GOT3 (cell line): ENCODE data around the gene DDX21.
"Not testable (repeated sequence)": the region's sequence is repeated elsewhere in the genome, so short reads cannot be mapped to it uniquely, and the experiment has no call there.

ENCODE experiments used
- DNase-seq: peaks from one replicate; lab custom pipeline; 2025; ENCODE audit warnings: mixed read lengths; lab: John Stamatoyannopoulos, UW

Gene DDX21

DNA sequence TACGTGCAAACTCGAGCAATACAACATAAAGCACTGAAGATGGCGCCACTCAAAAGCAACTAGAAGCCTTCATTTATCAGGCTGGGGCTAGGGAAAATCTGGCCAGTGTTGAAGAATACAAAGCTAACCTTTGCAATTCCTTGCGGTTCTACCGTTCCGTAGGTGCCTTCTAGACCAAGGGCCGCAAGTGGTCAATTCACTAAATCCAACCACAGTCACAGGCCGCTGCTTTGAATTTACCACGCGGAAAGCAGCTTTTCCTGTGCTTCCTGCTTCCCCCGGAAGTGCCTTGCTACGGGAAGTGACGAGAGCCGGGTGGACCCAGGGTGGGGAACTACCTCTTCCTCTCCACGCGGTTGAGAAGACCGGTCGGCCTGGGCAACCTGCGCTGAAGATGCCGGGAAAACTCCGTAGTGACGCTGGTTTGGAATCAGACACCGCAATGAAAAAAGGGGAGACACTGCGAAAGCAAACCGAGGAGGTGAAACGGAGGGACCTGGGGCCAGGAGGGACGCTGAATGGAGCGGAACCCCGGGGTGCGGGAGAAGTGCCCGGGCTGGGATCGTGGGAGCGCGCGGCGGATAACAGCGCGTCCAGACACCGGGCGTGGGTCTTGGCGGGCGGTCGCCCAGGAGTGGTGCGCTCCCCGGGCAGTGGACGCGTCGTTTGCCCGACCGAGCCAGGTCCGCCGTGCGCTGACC lies at the start of gene DDX21:
Gene DDX21, plus strand, starts transcription at position 339 of the 701 bp plus-strand sequence. Its CDS starts 56 bp downstream, at position 395.
- DNase-seq, result peak; percentile 46

DNA sequence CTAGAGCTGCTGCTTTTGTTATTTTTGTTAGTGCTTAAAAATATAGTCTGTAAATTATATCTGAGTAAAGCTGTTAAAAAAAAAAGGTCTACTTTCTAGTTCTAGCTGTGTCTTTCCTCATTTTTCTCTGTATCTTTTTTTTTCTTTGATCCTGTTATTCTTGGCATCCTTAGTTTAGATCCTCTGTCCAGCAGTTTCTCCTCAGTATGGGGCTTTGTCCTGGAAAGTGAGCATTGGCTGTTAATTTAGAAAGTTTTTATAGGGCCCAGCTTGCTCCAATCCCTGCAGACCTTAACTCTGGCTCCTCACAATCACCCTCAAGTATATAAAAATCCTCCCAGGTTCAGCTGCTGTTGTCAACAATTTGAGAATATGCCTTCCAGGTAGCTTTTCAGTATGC lies 31.4 kb upstream of the DDX21 start:
- DNase-seq, result no peak

DNA sequence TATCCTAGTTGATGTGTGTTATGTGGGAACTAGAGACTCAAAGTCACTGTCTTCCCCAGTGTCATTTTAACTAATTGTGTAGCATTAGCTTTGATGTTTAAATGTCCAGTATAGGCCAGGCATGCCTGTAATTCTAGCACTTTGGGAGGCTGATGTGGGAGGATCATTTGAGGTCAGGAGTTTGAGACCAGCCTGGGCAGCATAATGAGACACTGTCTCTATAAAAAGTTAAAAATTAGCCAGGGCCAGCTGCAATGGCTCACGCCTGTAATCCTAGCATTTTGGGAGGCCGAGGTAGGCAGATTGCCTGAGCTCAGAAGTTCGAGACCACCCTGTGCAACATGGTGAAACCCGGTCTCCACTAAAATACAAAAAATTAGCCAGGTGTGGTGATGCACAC lies 30.5 kb upstream of the DDX21 start:
- no peak for DNase-seq

DNA sequence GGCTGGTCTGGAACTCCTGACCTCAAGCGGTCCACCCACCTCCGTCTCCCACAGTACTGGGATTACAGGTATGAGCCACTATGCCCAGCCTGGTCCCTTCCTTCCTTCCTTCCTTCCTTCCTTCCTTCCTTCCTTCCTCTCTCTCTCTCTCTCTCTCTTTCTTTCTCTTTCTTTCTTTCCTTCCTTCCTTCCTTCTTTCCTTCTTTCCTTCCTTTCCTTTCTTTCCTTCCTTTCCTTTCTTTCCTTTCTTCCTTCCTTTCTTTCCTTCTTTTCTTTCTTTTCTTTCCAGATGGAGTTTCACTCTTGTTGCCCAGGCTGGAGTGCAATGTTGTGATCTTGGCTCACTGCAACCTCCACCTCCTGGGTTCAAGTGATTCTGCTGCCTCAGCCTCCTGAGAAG lies 26.8 kb upstream of the DDX21 start:
- DNase-seq, result not testable (repeated sequence)

DNA sequence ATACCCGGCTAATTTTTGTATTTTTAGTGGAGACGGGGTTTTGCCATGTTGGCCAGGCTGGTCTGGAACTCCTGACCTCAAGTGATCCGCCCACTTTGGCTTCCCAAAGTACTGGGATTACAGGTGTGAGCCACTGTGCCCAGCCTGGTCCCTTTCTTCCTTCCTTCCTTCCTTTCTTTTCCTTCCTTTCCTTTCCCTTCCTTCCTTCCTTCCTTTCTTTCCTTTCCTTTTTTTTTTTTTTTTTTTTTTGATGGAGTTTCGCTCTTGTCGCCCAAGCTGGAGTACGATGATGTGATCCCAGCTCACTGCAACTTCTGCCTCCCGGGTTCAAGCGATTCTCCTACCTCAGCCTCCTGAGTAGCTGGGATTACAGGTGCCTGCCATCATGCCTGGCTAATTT lies 26.1 kb upstream of the DDX21 start:
- DNase-seq, result not testable (repeated sequence)

DNA sequence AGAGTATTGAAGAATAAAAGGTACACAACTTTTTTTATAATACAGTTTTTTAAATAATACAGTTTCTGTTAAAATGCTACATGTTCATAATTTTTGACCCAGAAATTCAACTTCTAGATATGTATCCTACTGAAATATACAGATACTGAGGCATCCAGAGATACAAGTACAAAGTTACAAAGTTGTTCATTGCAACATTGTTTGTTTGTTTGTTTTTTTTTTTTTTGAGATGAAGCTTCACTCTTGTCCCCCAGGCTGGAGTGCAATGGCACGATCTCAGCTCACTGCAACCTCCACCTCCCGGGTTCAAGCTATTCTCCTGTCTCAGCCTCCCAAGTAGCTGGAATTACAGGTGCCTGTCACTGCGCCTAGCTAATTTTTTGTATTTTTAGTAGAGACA lies 23.1 kb upstream of the DDX21 start:
- DNase-seq, result not testable (repeated sequence)

DNA sequence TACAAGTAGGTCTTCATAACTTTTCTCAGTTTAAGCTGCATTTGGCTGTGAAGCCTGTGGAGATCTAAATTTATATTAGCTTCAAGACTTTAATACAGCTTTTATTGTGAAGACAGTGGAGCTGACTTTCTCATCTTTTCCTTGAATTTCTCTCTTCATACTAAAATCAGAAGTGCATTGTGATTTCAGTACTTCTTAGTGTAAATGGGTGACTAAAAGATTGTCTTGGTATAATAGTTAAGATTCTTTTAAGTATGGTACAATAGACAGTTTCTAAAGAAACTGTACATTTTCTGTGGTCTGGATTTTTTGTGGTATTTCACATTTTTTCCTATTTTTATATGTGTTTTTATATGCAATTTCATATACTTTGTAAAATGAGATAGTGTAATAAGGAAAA lies 21.0 kb upstream of the DDX21 start:
- DNase-seq, result no peak

DNA sequence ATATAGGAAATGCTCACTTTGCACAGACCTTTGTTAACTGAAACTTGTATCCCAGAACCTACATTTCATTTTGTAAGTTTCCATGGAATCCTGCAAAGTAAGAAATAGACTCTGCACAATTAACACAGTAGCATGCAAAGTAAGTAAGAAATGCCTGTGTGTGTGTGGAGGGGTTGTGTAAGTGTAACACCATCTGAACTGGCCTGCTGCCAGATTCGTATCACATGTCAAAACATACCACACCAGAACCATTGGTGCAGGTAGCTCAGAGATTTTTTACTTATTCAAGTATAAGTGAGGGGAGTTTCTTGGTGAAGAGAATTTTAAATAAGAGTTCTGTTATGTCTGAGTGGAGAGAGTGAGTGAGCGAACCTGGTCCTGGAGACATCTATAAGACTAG lies 17.9 kb upstream of the DDX21 start:
- no peak for DNase-seq

DNA sequence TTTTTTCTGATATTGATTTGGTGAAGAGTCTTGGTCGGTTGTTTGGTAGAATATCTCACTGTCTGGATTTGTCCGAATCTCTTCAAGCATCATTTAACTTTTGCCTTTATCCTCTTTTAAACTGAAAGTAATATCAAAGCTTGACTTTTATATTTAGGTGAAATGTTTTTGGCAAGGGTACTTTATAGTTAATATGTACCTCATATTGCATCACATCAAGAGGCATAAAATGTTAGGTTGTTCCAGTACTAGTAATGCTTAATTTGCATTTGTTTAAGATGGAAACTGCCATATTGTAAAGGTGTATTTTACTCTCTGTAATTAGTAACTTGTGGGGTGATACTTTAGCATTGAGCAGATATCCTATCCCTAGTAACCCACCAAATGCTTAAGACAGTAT lies 17.1 kb upstream of the DDX21 start:
- DNase-seq, result no peak

DNA sequence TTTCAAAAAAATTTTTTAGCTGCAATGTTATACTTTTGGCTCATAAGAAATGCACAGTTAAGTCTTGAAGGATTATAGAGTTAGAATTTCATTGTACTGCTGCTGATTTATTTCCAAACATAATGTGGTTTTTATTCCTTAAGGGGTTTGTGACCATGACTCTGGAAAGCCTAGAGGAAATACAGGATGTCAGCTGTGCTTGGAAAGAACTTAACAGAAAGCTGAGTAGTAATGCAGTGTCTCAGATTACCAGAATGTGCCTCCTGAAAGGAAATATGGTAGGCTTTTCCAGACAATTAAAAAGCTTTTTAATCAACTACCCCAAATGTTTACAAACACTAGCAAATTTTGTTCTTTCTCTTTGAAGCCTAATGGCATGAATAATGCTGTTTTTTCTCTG lies 15.1 kb upstream of the DDX21 start:
- not testable (repeated sequence) for DNase-seq

DNA sequence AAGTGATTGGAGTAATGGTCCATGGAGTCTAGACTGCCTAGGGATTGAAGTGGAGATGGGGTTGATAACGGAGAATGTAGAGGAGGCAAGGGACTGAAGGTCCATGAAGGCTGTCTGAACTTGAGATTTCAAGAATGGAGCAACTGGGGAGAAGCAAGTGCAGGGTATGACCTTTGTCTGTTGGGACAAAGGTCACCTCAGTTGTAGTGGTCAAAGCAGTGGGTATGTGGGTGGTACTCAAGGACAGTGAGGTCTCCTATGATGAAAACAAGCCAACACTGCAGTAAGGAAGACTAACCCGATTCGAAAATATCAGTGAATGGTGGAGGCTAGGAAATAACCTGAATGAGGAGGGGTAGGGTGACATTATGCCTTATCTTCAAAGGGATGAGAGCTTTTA lies 5.4 kb upstream of the DDX21 start:
- DNase-seq, result no peak

DNA sequence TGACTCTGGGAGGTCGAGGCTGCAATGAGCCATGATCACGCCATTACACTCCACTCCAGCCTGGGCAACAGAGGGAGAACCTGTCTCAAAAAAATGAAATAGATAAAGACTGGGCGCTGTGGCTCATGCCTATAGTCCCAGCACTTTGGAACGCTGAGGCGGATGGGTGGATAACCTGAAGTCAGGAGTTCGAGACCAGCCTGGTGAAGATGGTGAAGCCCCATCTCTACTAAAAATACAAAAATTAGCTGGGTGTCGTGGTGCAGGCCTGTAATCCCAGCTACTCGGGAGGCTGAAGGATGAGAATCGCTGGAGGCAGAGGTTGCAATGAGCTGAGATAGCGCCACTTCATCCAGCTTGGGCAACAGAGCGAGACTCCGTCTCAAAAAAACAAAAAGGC lies 1.1 kb upstream of the DDX21 start:
- no peak for DNase-seq

DNA sequence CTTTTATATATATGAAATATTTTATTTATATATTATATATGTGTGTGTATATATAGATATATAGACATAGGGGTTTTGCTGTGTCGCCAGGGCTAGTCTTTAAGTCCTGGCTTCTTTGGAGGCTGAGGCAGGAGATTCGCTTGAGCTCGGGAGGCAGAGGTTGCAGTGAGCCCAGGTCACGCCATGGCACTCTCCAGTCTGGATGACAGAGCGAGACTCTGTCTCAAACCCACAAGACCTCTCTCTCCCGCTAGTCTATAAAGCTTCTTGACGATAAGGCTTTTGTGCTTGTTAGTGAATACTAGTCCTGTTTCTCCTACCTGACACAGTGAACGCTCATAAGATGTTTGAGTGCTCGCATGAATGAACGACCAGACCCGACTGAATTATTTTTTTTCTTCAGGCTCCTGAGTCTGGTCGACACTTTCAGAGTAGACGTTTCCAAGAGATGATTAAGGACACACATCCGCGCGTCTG lies 577 bp upstream of the DDX21 start:
- no peak for DNase-seq

DNA sequence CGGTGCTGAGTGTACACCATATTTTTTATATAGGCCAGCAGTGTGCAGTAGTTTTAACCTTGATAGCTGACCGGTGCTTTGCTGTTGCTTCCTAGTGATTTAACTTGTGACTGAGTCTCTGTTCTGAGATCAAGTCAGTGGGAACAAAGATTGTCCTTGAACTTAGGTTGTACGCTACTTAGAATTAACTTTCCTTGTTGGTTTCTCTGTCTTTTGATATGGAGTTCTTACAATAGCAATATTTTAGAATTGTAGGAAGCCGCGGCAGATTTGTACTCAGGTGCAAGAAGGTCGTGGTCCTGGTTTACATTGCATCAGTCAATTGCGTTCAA lies 1.3 kb downstream of the DDX21 start:
- DNase-seq, result no peak

DNA sequence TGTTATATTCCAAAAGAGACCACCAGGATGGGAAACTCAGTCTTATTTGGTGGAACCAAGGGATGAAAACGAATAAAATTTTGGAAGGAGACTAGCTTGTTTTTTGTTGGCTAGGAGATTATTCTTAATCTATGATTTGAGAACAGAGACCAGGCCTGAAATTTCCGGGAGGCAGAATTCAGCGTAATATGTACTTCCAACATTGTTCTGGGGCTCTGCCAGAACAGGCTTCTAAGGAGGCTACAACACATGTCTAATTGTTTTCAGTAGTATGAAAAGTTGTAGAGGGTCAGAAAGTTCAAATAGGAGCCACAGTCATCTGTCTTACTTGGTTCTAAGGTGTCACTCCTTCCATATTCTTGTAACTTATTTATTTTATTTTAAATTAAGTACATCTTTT lies 1.7 kb downstream of the DDX21 start:
- no peak for DNase-seq

DNA sequence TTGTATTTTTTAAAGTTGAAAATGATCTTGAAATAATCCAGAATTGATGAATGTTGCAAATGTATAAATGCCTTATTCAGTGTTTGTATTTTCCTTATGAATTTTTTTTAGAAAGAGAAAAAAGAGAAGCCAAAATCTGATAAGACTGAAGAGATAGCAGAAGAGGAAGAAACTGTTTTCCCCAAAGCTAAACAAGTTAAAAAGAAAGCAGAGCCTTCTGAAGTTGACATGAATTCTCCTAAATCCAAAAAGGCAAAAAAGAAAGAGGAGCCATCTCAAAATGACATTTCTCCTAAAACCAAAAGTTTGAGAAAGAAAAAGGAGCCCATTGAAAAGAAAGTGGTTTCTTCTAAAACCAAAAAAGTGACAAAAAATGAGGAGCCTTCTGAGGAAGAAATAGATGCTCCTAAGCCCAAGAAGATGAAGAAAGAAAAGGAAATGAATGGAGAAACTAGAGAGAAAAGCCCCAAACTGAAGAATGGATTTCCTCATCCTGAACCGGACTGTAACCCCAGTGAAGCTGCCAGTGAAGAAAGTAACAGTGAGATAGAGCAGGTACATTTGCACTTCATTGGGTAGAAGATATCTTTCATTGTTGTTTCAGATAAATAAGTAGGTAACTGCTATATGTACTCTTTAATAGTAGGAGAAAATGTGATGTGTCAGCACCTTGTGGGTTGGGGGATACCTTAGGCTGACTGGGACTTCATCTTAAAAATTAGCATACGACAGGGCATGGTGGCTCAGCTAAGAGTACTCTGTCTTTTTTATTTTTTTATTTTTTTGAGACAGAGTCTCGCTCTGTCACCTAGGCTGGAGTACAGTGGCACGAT lies 3.9 kb downstream of the DDX21 start:
- DNase-seq, result no peak

DNA sequence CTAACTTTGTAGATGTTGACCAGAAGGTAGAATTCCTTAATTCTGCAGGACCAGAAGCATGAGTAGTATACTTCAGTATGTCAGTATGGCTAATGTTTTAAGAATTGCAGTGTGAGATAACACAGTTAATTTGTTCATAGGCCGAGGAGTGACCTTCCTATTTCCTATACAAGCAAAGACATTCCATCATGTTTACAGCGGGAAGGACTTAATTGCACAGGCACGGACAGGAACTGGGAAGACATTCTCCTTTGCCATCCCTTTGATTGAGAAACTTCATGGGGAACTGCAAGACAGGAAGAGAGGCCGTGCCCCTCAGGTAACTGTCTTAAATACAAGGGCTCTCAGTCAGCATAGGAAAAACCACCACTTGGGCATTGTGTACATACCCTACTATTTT lies 7.2 kb downstream of the DDX21 start:
- no peak for DNase-seq

DNA sequence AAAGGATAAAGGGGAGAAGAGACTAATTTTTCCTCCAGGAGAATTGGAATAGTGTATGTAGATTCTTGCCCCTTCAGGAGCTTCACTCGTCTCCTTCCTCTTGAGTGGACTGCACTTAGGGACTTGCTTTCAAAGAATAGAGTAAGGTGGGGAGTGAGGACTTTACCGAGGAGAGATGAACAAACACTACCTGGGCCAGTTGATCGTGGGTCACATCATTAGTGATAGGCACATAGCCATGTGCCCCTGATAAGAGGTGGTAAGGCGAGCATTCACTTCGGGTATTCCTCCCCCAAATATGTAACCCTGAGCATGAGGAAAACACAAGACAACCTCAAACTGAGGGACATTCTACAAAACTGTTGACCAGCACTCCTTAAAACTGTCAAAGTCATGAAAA lies 18.0 kb downstream of the DDX21 start:
- DNase-seq, result no peak

DNA sequence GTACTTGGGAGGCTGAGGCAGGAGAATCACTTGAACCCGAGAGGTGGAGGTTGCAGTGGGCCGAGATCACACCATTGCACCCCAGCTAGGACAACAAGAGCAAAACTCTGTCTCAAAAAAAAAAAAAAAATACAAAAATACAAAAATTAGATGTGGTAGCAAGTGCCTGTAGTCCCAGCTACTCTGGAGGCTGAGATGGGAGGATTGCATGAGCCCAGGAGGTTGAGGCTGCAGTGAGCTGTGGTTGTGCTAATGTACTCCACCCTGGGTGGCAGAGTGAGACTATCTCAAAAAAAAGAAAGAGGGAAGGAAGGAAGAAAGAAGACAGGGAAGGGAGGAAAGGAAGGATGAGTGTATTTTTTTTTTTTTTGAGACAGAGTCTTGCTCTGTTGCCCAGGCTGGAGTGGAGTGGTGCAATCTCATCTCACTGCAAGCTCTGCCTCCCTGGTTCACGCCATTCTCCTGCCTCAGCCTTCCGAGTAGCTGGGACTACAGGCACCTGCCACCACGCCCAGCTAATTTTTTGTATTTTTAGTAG lies 20.0 kb downstream of the DDX21 start:
- not testable (repeated sequence) for DNase-seq

DNA sequence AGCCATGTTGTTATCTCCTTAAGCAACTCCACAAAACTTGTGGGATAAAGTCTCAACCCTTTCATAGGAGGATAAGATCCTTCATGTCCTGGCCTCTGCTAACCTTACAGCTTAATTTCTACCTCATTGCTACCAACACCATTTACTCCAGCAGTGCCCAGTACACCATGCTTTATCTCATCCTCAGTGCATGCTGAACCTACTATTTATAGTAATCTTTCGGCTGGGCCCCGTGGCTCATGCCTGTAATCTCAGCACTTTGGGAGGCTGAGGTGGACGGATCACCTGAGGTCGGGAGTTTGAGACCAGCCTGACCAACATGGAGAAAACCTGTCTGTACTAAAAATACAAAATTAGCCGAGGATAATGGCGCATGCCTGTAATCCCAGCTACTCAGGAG lies 23.8 kb downstream of the DDX21 start:
- DNase-seq, result not testable (repeated sequence)

DNA sequence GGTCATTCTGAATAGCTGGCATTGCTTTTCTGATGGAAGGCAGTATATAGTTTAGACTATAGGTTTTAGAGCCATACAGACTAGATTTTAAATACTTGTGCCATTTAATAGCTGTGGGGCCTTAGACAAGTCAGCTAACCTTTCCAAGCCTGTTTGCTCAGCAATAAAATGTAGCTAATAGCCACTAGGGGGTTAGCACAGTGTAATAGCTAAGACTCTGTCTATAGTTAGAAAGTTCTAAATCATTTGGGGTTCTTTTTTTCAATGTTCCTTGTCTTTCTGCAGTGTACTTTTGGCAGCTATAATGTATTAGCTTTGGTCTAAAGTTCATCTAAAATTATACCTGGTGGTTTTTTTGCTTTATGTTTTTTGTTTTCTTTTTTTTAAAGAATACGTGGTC lies 25.1 kb downstream of the DDX21 start:
- DNase-seq, result no peak

DNA sequence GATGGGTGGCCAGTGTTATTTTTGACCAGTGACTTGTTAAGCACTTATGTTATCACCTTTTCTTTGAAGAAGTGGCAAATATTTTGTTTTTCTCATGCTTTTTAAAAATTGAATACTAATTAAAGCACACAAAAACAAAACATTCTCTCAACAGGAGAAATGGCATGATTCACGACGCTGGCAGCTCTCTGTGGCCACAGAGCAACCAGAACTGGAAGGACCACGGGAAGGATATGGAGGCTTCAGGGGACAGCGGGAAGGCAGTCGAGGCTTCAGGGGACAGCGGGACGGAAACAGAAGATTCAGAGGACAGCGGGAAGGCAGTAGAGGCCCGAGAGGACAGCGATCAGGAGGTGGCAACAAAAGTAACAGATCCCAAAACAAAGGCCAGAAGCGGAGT lies 26.4 kb downstream of the DDX21 start:
- DNase-seq, result no peak

DNA sequence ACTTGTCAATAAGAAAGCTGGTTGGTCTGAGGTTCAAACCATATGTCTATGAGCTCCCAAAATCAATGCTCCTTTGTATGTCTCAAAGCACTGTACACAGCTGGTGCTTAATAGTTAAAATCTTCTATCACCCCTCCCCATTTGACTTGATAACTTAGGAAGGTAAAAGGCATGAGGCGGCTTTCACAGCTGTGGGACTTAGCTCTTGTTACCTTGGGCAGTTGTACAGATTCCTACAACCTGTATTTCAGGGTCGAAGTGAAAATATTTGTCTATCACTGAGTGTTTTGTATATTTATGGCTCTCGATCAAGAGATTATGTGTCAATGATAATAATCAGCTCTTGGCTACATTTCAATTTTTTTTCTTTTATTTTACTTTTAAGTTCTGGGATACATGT lies 31.6 kb downstream of the DDX21 start:
- DNase-seq, result no peak
